ENCODE measurements around the gene LPCAT3. TPM values are rescaled to one million over a fixed set of nuclear protein-coding genes. Genes with fewer than 3 reads are reported as not detected.

LPCAT3 gene, protein sequence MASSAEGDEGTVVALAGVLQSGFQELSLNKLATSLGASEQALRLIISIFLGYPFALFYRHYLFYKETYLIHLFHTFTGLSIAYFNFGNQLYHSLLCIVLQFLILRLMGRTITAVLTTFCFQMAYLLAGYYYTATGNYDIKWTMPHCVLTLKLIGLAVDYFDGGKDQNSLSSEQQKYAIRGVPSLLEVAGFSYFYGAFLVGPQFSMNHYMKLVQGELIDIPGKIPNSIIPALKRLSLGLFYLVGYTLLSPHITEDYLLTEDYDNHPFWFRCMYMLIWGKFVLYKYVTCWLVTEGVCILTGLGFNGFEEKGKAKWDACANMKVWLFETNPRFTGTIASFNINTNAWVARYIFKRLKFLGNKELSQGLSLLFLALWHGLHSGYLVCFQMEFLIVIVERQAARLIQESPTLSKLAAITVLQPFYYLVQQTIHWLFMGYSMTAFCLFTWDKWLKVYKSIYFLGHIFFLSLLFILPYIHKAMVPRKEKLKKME
- 14.6 TPM for total RNA-seq

DNA sequence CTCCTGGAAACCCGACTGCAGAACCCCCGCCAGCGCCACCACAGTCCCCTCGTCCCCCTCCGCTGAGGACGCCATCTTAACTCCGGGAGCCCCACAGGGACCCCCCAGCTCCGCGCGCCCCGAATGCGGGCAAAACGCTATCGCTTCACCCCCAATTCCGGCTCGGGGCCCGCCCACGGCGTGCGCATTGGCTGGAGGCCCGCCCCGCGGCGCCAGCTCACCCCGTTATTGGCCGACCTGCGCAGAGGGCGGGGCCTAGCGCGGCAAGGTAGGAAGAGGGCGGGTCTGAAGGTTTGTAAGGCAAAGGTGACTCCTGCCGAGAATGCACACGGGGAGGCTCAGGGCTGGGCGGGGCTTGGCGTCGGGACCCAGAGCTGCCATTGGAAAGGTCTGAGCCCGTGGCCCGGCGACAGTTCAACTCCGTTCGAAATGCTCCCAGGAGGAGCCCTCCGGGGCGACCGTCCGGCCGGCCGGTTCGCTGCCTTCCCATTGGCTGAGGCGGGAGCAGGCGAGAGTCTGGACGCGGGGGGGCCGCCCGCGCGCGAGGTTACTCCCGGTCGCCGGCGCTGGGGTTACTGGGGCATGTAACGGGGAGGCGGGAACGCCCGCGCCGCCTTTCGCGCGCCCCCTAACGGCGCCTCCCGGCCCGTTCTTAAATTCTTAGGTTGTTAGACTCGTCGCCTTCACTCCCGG lies at the start of gene LPCAT3:
TSS of gene LPCAT3 (minus strand) at position 127 of the 693 bp plus-strand sequence. CDS start at position 75, 52 bp downstream.
- peak within 1 kb of the TSS; percentile 88 to 94 (median 94) for H3K4me3 ChIP-seq (ENCODE audit: low read length in 3 of 3)
- peak within 1 kb of the TSS; percentile 89 to 97 (median 96) for H3K9ac ChIP-seq (ENCODE audit: low read depth in 1 of 3, low read length in 3 of 3)
- peaks cover 0 to 5% (median 0%) of the 10 kb centered on the region in 3 donors for H3K36me3 ChIP-seq (ENCODE audit: control insufficient read depth in 3 of 3, insufficient read depth in 3 of 3, low read length in 3 of 3)
- peaks cover 24 to 32% (median 25%) of the 10 kb centered on the region in 3 donors for H3K4me1 ChIP-seq (ENCODE audit: control insufficient read depth in 3 of 3, insufficient read depth in 3 of 3, low read length in 3 of 3)
- peak within 1 kb of the TSS; percentile 98 for H3K27ac ChIP-seq (ENCODE audit: low read depth, low read length)
- H3K27me3 ChIP-seq (ENCODE audit: control insufficient read depth in 3 of 3, insufficient read depth in 3 of 3, low read length in 3 of 3), result no peaks in the 10 kb centered on the region
- H3K9me3 ChIP-seq (ENCODE audit: control insufficient read depth in 3 of 3, low read length in 3 of 3), result no peaks in the 10 kb centered on the region

DNA sequence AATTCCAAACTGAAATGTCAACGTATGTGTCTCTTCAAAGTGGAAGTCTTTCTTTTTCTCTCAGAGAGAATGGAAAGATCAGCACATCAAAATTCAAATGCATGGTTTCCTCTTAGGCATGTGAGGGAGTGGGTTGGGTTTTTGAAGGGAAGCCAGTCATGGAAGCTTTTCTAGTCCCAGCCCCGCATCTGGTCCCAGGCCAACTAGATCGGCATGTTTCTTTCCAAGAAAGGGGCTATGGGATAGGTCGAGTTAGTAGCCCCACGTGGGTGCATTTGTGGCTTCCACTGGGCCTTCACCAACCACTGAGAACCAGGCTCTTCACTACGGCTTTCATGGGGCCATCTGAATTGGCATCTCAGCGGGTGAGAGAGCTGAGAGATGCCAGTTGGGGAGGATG lies 48.8 kb upstream of the LPCAT3 start:
- peaks cover 4 to 51% (median 33%) of the 10 kb centered on the region in 3 donors for H3K36me3 ChIP-seq (ENCODE audit: control insufficient read depth in 3 of 3, insufficient read depth in 3 of 3, low read length in 3 of 3)
- H3K4me1 ChIP-seq (ENCODE audit: control insufficient read depth in 3 of 3, insufficient read depth in 3 of 3, low read length in 3 of 3), result peaks cover 26 to 45% (median 29%) of the 10 kb centered on the region in 3 donors
- H3K9me3 ChIP-seq (ENCODE audit: control insufficient read depth in 3 of 3, low read length in 3 of 3), result no peaks in the 10 kb centered on the region
- no peak overlapping the region for H3K27ac ChIP-seq (ENCODE audit: low read depth, low read length)
- no peaks in the 10 kb centered on the region for H3K27me3 ChIP-seq (ENCODE audit: control insufficient read depth in 3 of 3, insufficient read depth in 3 of 3, low read length in 3 of 3)
- H3K9ac ChIP-seq (ENCODE audit: low read depth in 1 of 3, low read length in 3 of 3), result no peak overlapping the region
- H3K4me3 ChIP-seq (ENCODE audit: low read length in 3 of 3), result no peak overlapping the region

DNA sequence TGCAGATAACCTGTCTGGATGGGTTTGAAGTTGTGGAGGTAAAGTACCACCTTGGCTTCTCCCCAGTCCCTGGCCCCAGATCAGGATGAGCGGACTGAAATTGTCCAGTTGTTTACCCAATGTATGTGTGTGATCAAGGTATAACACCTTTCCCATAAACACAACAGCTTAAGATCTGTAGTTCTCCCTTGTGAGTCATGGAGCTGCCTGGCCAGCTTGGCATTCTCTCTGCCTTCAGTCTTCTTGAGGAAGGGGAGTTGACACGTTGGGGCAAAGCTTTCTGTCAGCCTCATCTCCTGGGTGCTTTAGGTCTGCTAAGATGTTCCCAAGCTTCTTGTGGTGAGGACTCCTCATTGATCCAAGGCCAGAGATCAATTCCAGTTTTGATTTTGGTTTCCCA lies 48.3 kb upstream of the LPCAT3 start:
- peaks cover 29 to 48% (median 33%) of the 10 kb centered on the region in 3 donors for H3K4me1 ChIP-seq (ENCODE audit: control insufficient read depth in 3 of 3, insufficient read depth in 3 of 3, low read length in 3 of 3)
- no peaks in the 10 kb centered on the region for H3K9me3 ChIP-seq (ENCODE audit: control insufficient read depth in 3 of 3, low read length in 3 of 3)
- no peak overlapping the region for H3K9ac ChIP-seq (ENCODE audit: low read depth in 1 of 3, low read length in 3 of 3)
- no peak overlapping the region for H3K4me3 ChIP-seq (ENCODE audit: low read length in 3 of 3)
- peaks cover 4 to 51% (median 33%) of the 10 kb centered on the region in 3 donors for H3K36me3 ChIP-seq (ENCODE audit: control insufficient read depth in 3 of 3, insufficient read depth in 3 of 3, low read length in 3 of 3)
- no peaks in the 10 kb centered on the region for H3K27me3 ChIP-seq (ENCODE audit: control insufficient read depth in 3 of 3, insufficient read depth in 3 of 3, low read length in 3 of 3)
- H3K27ac ChIP-seq (ENCODE audit: low read depth, low read length), result no peak overlapping the region

DNA sequence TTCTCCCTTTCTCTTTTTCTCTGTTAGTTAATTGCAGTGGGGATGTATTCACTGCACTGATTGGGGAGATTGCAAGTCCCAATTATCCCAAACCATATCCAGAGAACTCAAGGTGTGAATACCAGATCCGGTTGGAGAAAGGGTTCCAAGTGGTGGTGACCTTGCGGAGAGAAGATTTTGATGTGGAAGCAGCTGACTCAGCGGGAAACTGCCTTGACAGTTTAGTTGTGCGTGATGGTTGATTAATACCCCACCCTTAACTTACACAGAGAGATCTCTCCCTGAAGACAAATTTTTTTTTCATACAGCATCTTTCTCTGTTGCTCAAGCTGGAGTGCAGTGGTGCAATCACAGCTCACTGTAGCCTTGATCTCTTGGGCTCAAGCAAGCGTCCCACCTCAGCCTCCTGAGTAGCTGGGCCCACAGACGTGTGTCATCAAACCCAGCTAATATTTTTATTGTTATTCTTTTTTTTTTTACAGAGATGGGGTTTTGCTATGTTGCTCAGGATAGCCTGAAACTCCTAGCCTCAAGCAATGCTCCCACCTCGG lies 46.9 kb upstream of the LPCAT3 start:
- Histone ChIP-seq H3K4me1 (ENCODE audit: control insufficient read depth in 3 of 3, insufficient read depth in 3 of 3, low read length in 3 of 3) (peaks cover 44 to 57% (median 47%) of the 10 kb centered on the region in 3 donors), H3K4me3 (ENCODE audit: low read length in 3 of 3) (no peak overlapping the region), H3K9me3 (ENCODE audit: control insufficient read depth in 3 of 3, low read length in 3 of 3) (no peaks in the 10 kb centered on the region), H3K9ac (ENCODE audit: low read depth in 1 of 3, low read length in 3 of 3) (no peak overlapping the region), H3K36me3 (ENCODE audit: control insufficient read depth in 3 of 3, insufficient read depth in 3 of 3, low read length in 3 of 3) (peaks cover 4 to 44% (median 29%) of the 10 kb centered on the region in 3 donors), H3K27ac (ENCODE audit: low read depth, low read length) (no peak overlapping the region), H3K27me3 (ENCODE audit: control insufficient read depth in 3 of 3, insufficient read depth in 3 of 3, low read length in 3 of 3) (no peaks in the 10 kb centered on the region)

DNA sequence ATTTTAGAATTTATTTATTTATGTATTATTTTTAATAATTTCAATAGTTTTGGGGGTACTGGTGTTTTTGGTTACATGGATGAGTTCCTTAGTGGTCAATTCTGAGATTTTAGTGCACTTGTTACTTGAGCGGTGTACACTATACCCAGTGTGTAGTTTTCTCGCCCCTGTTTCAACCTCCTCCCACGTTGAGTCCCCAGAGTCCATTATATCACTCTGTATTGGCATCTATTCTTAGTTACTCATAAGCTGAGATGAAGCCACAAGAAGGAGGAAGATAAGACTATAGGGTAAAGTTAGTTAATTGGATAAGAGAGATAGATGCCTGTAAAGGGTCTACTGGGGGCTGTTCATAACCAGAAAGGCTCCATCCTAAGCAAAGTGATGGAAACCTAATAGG lies 46.2 kb upstream of the LPCAT3 start:
- no peak overlapping the region for H3K27ac ChIP-seq (ENCODE audit: low read depth, low read length)
- no peak overlapping the region for H3K4me3 ChIP-seq (ENCODE audit: low read length in 3 of 3)
- H3K9me3 ChIP-seq (ENCODE audit: control insufficient read depth in 3 of 3, low read length in 3 of 3), result no peaks in the 10 kb centered on the region
- H3K27me3 ChIP-seq (ENCODE audit: control insufficient read depth in 3 of 3, insufficient read depth in 3 of 3, low read length in 3 of 3), result no peaks in the 10 kb centered on the region
- no peak overlapping the region for H3K9ac ChIP-seq (ENCODE audit: low read depth in 1 of 3, low read length in 3 of 3)
- peaks cover 4 to 38% (median 27%) of the 10 kb centered on the region in 3 donors for H3K36me3 ChIP-seq (ENCODE audit: control insufficient read depth in 3 of 3, insufficient read depth in 3 of 3, low read length in 3 of 3)
- peaks cover 41 to 55% (median 52%) of the 10 kb centered on the region in 3 donors for H3K4me1 ChIP-seq (ENCODE audit: control insufficient read depth in 3 of 3, insufficient read depth in 3 of 3, low read length in 3 of 3)

DNA sequence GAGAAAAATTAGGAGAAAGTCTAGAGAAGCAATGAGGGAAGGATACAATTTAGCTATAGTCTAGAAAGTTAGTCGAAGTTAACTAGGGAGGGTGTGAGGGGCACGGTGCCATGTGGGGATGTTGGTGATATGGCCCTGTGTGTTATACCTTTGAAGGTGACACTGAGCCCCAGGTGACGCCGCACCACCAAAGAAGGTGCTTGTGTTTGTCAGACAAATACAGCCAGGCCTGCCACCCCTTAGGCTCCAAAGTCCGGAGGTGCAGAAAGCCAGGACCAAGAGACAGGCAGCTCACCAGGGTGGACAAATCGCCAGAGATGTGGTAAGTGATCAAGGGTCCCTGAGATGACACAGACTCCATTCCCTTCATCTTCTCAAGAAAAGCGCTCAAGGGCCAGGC lies 43.3 kb upstream of the LPCAT3 start:
- Histone ChIP-seq H3K4me3 (ENCODE audit: low read length in 3 of 3) (peak overlapping the region; percentile 65 to 76 (median 74)), H3K36me3 (ENCODE audit: control insufficient read depth in 3 of 3, insufficient read depth in 3 of 3, low read length in 3 of 3) (peaks cover 3 to 28% (median 21%) of the 10 kb centered on the region in 3 donors), H3K9ac (ENCODE audit: low read depth in 1 of 3, low read length in 3 of 3) (peak overlapping the region; percentile 52 to 83 (median 71)), H3K27me3 (ENCODE audit: control insufficient read depth in 3 of 3, insufficient read depth in 3 of 3, low read length in 3 of 3) (no peaks in the 10 kb centered on the region), H3K4me1 (ENCODE audit: control insufficient read depth in 3 of 3, insufficient read depth in 3 of 3, low read length in 3 of 3) (peaks cover 19 to 37% (median 28%) of the 10 kb centered on the region in 3 donors), H3K27ac (ENCODE audit: low read depth, low read length) (peak overlapping the region; percentile 90), H3K9me3 (ENCODE audit: control insufficient read depth in 3 of 3, low read length in 3 of 3) (no peaks in the 10 kb centered on the region)

DNA sequence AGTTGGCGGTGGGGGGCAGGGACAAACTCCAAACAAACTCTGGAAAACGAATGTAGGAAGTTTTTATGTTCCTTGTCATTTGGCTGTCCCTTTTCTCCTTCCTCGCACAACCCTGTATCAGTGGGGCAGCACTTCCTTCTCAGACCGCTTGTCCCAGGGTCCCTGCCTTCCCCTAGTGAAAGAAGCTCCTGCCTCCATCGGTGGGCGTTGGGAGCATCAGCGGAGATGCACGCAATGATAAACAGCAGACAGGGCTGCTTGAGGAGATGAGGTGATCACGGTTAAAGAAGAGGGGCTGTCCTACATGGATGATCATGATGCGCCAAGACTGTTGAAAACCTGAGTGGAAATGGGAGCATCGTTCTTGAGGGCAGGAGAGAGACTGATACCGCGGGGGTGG lies 42.9 kb upstream of the LPCAT3 start:
- Histone ChIP-seq H3K27ac (ENCODE audit: low read depth, low read length) (peak overlapping the region; percentile 90), H3K27me3 (ENCODE audit: control insufficient read depth in 3 of 3, insufficient read depth in 3 of 3, low read length in 3 of 3) (no peaks in the 10 kb centered on the region), H3K4me1 (ENCODE audit: control insufficient read depth in 3 of 3, insufficient read depth in 3 of 3, low read length in 3 of 3) (peaks cover 19 to 37% (median 26%) of the 10 kb centered on the region in 3 donors), H3K36me3 (ENCODE audit: control insufficient read depth in 3 of 3, insufficient read depth in 3 of 3, low read length in 3 of 3) (peaks cover 0 to 23% (median 18%) of the 10 kb centered on the region in 3 donors), H3K9ac (ENCODE audit: low read depth in 1 of 3, low read length in 3 of 3) (peak overlapping the region; percentile 69 to 83 (median 71)), H3K9me3 (ENCODE audit: control insufficient read depth in 3 of 3, low read length in 3 of 3) (no peaks in the 10 kb centered on the region), H3K4me3 (ENCODE audit: low read length in 3 of 3) (peak overlapping the region; percentile 65 to 76 (median 74))

DNA sequence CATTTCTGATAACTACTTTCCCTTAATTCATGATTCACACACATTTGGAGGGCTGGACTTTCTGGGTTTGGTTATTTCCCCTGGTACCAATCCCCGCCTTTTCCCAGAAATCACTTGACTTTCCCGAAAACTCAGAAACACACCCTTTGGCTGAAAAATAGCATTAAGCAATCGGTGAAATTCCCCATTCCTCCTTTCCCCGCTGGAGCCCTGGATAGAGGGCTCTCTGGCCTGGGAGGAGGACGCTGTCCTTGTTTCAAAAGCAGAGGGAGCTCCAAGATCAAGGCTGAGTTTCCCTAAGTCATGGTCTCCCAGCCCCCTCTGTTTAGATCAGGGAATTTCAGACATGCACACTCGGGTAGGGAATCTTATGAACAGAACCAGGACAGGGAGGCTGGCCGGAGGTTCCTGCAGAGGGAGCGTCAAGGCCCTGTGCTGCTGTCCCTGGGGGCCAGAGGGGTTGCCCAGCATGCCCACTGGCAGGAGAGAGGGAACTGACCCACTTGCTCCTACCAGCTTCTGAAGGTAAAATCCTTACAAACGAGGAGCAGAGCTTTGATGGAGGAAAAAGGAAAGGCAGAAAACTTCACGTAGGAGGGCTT lies 42.2 kb upstream of the LPCAT3 start, which contains the start of gene C1S:
TSS of gene C1S (plus strand) at position 366 of the 602 bp plus-strand sequence. CDS start 1,195 bp downstream, outside the sequence.
- Histone ChIP-seq H3K4me1 (ENCODE audit: control insufficient read depth in 3 of 3, insufficient read depth in 3 of 3, low read length in 3 of 3) (peaks cover 19 to 37% (median 26%) of the 10 kb centered on the region in 3 donors), H3K36me3 (ENCODE audit: control insufficient read depth in 3 of 3, insufficient read depth in 3 of 3, low read length in 3 of 3) (peaks cover 0 to 16% (median 13%) of the 10 kb centered on the region in 3 donors), H3K9me3 (ENCODE audit: control insufficient read depth in 3 of 3, low read length in 3 of 3) (no peaks in the 10 kb centered on the region), H3K9ac (ENCODE audit: low read depth in 1 of 3, low read length in 3 of 3) (peak within 1 kb of the TSS; percentile 69 to 83 (median 71)), H3K4me3 (ENCODE audit: low read length in 3 of 3) (peak within 1 kb of the TSS; percentile 65 to 76 (median 74)), H3K27ac (ENCODE audit: low read depth, low read length) (peak within 1 kb of the TSS; percentile 90), H3K27me3 (ENCODE audit: control insufficient read depth in 3 of 3, insufficient read depth in 3 of 3, low read length in 3 of 3) (no peaks in the 10 kb centered on the region)

DNA sequence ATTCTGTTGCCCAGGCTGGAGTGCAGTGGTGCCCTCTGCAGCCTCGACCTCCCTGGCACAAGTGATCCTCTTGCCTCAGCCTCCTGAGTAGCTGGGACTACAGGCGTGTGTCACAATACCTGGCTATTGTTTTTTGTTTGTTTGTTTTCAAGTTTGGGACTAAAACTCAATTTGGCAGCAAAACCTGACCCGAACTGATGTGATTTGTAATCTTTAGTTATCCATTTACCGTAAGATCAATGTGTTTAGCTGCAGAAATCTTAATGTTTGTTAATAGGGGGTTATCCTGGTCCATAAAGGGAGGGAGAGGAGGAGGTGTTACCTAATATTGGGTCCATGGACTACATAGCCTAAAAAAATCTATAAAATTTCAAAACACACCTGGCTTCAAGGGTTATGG lies 41.5 kb upstream of the LPCAT3 start:
- Histone ChIP-seq H3K27me3 (ENCODE audit: control insufficient read depth in 3 of 3, insufficient read depth in 3 of 3, low read length in 3 of 3) (no peaks in the 10 kb centered on the region), H3K9me3 (ENCODE audit: control insufficient read depth in 3 of 3, low read length in 3 of 3) (no peaks in the 10 kb centered on the region), H3K9ac (ENCODE audit: low read depth in 1 of 3, low read length in 3 of 3) (peak overlapping the region in 2 of 3 donors; percentile 23 to 71), H3K27ac (ENCODE audit: low read depth, low read length) (peak overlapping the region; percentile 90), H3K36me3 (ENCODE audit: control insufficient read depth in 3 of 3, insufficient read depth in 3 of 3, low read length in 3 of 3) (peaks cover 0 to 16% (median 8%) of the 10 kb centered on the region in 3 donors), H3K4me1 (ENCODE audit: control insufficient read depth in 3 of 3, insufficient read depth in 3 of 3, low read length in 3 of 3) (peaks cover 19 to 37% (median 26%) of the 10 kb centered on the region in 3 donors), H3K4me3 (ENCODE audit: low read length in 3 of 3) (no peak overlapping the region)

All from skeletal muscle tissue (tissue), 4 donors.